Activated T-helper 2 cell treated with anti-CD3 and anti-CD28 coated beads, Interferon-gamma antibody, Interleukin-2, Interleukin-4, amounts not matched to agents 10 μg/mL and 5 μg/mL and 100 μg/mL, durations not matched to agents 14 hours and 24 hours and 36 hours (primary cell): ENCODE measurements around the gene C16orf92. TPM values are rescaled to one million over a fixed set of nuclear protein-coding genes. Genes with fewer than 3 reads are reported as not detected.
A peak's percentile ranks its signal among the peaks of the same experiment; 100 is the strongest.

Experiments
- DNase-seq: peaks from one replicate; pipeline ENCODE4 v3.0.0; 2021; ENCODE audit warnings: low spot score
- H3K27ac Mint-ChIP-seq: one replicate; pipeline ENCODE4 v1.8.0; 2021; ENCODE audit warnings: mixed read lengths
- H3K27me3 Mint-ChIP-seq: one replicate; pipeline ENCODE4 v1.8.0; 2021; ENCODE audit warnings: low read depth, mixed read lengths
- H3K36me3 Mint-ChIP-seq: one replicate; pipeline ENCODE4 v1.8.0; 2021; ENCODE audit warnings: low read depth, mixed read lengths
- H3K4me1 Mint-ChIP-seq: one replicate; pipeline ENCODE4 v1.8.0; 2021; ENCODE audit warnings: low read depth, mixed read lengths
- H3K4me3 Mint-ChIP-seq: one replicate; pipeline ENCODE4 v1.8.0; 2021; ENCODE audit warnings: low read depth, mild to moderate bottlenecking, moderate library complexity, mixed read lengths
- H3K9me3 Mint-ChIP-seq: one replicate; pipeline ENCODE4 v1.8.0; 2021; ENCODE audit warnings: mixed read lengths
- intact Hi-C: fragments of 100-400 bp; cut with micrococcal nuclease; formaldehyde crosslinking; loops from one replicate; pipeline ENCODE4 v1.15.1; 2023
- total RNA-seq: library from RNA; stranded (reverse); gene quantifications from 2 replicates; pipeline ENCODE4 v1.2.3, GENCODE V29; 2022

Gene C16orf92
- total RNA-seq, 1 donor from 2014 or later = not detected

DNA sequence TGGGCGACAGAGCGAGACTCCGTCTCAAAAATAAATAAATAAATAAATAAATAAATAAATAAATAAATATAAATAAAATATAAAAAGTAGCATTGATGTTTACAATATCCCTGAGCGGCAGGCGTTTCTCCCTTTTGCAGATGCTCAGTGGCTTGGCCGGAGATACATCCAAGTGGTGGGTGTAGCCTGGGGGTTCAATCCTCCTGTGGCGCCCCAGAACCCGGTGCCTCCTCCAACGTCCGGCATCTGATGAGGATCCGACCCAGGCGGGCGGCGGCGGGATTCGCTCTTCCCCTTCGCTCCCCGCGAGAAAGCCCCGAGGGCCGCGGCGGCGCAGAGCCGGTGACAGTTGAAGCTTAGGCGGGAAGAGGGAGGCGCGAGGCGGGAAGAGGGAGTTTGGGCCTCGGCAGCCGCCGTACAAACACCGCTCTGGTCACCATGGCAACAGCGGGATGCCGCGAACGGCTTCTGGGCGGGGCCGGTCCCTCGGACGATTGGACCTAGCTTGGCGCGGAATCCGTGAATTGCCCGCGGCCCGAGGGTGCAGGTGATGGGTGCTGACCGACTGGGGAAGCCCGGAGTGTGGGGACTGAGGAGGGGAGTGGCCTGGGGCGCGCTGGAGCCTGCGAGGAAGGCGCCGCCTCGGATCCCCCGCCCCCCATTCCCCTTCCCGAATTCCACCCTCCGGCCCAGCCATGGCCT is 29.8 kb downstream of the C16orf92 start:
- Mint-ChIP-seq H3K36me3 (no peaks in the 10 kb centered on the region), H3K27ac (peak overlapping the region; percentile 76), H3K27me3 (no peaks in the 10 kb centered on the region), H3K4me1 (peaks cover 25% of the 10 kb centered on the region), H3K9me3 (no peaks in the 10 kb centered on the region), H3K4me3 (peak overlapping the region; percentile 84)
- peak; percentile 91 for DNase-seq
- intact Hi-C loops = loop anchor here (1.0 kb wide), 1 partner anchor 12 kb away; the partner anchor contains the start of gene ALDOA

DNA sequence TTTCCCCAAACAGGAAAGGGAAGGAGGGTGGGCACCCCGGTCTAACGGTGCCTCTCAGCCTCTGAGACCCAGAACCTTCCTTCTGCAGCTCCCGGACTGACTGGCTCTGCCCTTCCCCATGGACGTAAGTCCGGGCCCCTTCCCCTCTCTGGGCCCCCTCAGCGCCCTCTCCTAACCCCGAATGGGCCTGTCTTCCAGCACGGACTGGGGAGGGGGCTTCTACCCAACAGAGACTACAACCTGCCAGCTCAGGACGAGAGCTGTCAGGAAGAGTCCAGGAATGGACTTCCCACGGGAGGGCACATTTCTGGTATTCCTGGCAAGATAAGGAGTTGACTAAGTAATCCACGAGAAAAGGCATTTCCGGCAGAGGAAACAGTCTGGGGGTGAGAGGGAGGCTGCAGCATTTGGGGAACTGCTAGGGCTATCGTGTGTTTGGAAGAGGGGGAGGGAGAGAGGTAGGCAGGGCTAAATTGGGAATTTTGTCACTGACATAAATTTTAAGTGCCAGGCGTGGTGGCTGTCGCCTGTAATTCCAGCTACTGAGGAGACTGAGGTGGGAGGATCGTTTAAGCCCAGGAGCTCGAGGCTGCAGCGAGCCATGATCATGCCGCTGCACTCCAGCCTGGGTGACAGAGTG is 30.5 kb downstream of the C16orf92 start:
- H3K27ac Mint-ChIP-seq = no peak overlapping the region

DNA sequence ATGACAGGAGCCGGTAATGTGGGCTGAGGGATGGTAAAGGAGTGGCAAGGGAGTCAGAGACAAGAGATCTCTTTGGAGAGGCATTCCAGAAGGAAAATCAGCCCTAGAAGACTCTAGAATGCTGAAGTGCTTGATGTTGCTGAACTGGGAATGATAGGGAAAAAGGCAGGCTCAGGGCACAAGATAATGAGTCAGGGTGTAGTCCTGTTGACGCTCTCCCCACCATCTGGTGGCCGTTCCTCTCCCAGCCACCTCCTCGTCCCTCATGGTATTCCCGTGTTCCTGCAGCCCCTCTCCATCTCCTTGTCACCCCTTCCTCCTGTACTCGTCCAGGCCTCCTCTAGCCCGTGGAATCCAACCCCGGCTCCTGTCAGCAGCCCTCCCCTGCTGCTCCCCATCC is 31.5 kb downstream of the C16orf92 start:
- H3K36me3 Mint-ChIP-seq = no peaks in the 10 kb centered on the region
- no peak for DNase-seq
- no peak overlapping the region for H3K27ac Mint-ChIP-seq
- no peaks in the 10 kb centered on the region for H3K27me3 Mint-ChIP-seq
- H3K4me3 Mint-ChIP-seq = peak overlapping the region; percentile 64
- no peaks in the 10 kb centered on the region for H3K9me3 Mint-ChIP-seq
- intact Hi-C loops = no loop called here
- peaks cover 25% of the 10 kb centered on the region for H3K4me1 Mint-ChIP-seq

More for the DNA sequence above, 30.5 kb downstream of the C16orf92 start:
- no peaks in the 10 kb centered on the region for H3K36me3 Mint-ChIP-seq
- intact Hi-C loops = loop anchor here (1.0 kb wide), 1 partner anchor 12 kb away; the partner anchor contains the start of gene ALDOA
- DNase-seq = no peak
- no peaks in the 10 kb centered on the region for H3K9me3 Mint-ChIP-seq
- H3K27me3 Mint-ChIP-seq = no peaks in the 10 kb centered on the region
- peaks cover 25% of the 10 kb centered on the region for H3K4me1 Mint-ChIP-seq
- peak overlapping the region; percentile 75 for H3K4me3 Mint-ChIP-seq

DNA sequence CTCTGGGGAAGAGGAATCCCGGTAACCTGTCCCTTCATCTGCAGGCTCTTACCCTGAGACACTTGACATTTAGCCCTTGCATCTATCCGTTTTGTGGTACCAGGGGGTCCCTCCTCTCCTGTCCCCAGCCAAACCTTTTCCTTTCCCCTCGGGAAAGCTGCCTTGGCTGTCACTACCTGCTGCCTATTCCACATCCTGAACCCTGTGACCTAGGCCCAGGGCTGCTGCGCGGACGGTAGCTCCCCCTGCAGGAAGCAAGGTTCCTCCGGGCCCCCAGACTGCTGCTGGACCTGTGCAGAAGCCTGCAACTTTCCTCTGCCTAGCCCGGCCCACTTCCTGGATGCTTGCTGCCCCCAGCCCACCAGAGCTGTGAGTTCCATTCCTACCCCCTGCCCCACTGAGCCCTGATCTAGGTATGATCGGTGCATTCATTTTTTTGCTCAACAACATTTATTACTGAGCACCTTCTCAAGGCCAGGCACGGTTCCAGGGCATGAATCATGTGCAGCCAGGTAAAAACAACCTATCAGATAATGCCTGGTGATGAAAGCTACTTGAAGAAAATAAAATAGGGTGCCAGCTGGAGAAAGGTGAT is 32.1 kb downstream of the C16orf92 start:
- intact Hi-C loops = no loop called here
- Mint-ChIP-seq H3K4me1 (peaks cover 25% of the 10 kb centered on the region), H3K27ac (no peak overlapping the region)

DNA sequence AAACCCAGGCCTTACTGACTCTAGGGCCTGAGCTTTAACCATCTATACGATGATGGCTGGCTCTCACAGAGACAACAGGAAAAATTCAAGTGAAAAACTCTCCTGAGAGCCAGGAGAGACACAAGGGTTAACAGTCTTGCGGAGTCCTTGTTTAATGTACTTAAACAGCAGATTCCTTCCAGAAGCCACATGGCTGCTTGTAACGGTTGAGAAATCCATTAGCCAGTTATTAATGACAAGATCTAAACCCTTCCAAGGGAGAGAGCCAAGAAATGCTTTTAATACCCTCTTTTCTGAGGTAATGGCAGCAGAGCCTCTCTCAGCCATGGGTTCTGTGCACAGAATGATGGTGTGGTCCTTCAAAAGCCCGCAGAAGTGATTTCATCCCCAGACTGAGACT is 37.3 kb downstream of the C16orf92 start:
- peaks cover 7% of the 10 kb centered on the region for H3K4me1 Mint-ChIP-seq
- no peaks in the 10 kb centered on the region for H3K27me3 Mint-ChIP-seq
- H3K4me3 Mint-ChIP-seq = no peak overlapping the region
- intact Hi-C loops = loop anchor here (10.0 kb wide), 1 partner anchor 294 kb away; the partner anchor contains the start of gene CD2BP2
- no peak for DNase-seq
- no peak overlapping the region for H3K27ac Mint-ChIP-seq
- no peaks in the 10 kb centered on the region for H3K9me3 Mint-ChIP-seq
- peaks cover 12% of the 10 kb centered on the region for H3K36me3 Mint-ChIP-seq

More for the DNA sequence above, 32.1 kb downstream of the C16orf92 start:
- H3K9me3 Mint-ChIP-seq = no peaks in the 10 kb centered on the region
- no peaks in the 10 kb centered on the region for H3K27me3 Mint-ChIP-seq
- DNase-seq = peak; percentile 45
- peak overlapping the region; percentile 64 for H3K4me3 Mint-ChIP-seq
- H3K36me3 Mint-ChIP-seq = no peaks in the 10 kb centered on the region

DNA sequence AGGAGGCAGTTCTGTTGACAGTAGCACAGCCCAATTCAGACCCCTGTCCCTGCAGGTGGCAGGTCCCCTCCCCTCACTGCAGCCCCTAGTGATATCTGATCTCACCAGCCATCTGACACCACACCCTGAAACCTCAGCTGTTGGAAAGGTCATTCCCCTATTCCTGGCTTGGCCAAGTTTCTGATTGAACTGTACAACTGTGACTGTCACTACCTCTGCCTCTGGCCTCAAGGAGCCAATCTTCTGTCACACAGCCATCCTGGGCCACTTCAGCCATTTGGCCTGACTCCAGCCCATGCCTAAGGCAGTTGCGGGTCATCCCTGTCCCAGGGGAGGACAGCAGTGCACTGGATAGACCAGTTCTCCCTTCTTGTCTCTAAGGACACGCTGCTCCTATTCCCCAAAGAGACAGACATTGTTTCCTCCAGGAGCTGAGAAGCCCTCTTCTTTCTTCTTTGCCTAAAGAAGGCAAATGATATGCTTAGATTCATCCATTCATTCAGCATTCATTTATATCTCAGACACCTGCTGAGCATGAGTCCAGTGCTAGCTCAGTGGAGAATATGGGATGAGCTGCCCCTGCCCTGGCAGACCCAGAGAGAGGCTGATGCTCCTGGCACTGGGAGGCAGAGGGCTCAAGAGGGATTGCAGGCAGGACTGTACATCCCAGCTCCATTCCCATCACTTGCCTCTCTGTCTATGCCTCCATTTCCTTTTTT is 38.0 kb downstream of the C16orf92 start:
- peaks cover 19% of the 10 kb centered on the region for H3K36me3 Mint-ChIP-seq
- peaks cover 5% of the 10 kb centered on the region for H3K4me1 Mint-ChIP-seq
- H3K27me3 Mint-ChIP-seq = no peaks in the 10 kb centered on the region
- no peaks in the 10 kb centered on the region for H3K9me3 Mint-ChIP-seq
- DNase-seq = no peak
- no peak overlapping the region for H3K27ac Mint-ChIP-seq
- H3K4me3 Mint-ChIP-seq = no peak overlapping the region
- intact Hi-C loops = loop anchor here (10.0 kb wide), 1 partner anchor 294 kb away; the partner anchor contains the start of gene CD2BP2

DNA sequence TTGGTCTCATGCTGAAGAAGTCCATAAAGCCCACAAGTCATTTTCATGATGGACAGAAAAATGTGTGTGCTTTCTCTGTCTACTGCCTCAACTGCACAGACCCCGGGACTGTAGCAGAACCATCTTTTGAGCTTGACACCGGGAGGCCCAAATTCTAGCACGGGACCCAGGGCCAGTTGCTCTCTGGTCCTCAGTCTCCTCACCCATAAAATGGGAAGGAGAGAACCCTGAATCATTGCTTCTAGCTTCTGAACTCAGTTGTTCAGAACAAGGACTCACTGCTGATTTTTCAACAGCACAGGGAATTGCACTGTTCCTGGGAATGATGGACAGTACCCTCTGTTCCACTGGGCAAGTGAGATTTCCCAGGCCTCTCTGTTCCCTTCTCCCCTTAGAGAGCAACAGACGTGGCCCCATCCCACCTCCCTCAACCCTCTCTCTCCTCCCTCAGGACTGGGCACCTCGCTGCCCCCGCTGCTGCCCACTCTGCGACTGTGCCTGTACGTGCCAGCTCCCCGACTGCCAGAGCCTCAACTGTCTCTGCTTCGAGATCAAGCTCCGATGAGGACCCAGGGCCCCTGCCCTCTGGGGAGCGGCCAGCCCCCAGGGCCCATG is 40.4 kb downstream of the C16orf92 start:
- Mint-ChIP-seq H3K27me3 (no peaks in the 10 kb centered on the region), H3K36me3 (peaks cover 40% of the 10 kb centered on the region), H3K27ac (peak overlapping the region; percentile 99), H3K4me1 (peaks cover 19% of the 10 kb centered on the region), H3K9me3 (no peaks in the 10 kb centered on the region), H3K4me3 (peak overlapping the region; percentile 100)
- no peak for DNase-seq
- intact Hi-C loops = loop anchor here (10.0 kb wide), 1 partner anchor 291 kb away; the partner anchor contains the start of gene CD2BP2

DNA sequence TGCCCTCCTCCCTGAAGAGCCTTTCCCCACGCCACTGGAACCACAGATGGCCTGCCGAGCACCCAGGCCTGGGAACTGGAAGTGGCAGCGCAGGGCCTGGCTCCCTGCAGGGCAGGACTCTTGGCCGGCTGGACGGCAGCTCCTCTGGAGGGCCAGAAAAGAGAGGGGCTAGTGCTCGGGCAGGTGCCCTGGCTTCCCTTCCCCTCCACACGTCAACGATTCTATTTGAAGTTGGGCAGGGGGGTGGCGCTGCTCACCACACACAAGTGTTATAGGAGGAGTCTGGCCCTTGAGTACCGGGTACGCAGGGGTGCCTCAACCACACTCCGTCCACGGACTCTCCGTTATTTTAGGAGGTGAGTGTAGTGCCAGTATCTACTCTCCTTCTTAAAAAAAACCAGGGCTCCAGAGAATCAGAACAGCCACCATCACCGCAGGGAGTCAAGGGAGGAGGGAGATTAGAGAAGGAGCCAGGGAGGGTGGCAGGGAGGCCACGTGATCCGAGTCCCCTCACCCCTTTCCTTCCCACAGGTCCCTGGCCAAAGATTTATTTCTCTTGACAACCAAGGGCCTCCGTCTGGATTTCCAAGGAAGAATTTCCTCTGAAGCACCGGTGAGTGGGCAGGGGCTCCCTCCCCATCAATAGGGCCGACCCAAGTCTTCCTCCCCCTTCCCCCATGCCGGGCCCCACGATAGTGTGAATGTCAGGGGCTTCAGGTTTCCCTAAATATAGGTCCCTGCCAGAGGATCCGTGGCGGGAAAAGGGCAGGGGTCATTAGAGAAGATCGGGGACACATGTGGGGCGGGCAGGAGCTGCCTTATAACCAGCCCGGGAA is 41.1 kb downstream of the C16orf92 start:
- peak; percentile 66 for DNase-seq
- Mint-ChIP-seq H3K27me3 (no peaks in the 10 kb centered on the region), H3K4me3 (peak overlapping the region; percentile 100), H3K36me3 (peaks cover 47% of the 10 kb centered on the region), H3K27ac (peak overlapping the region; percentile 99), H3K9me3 (no peaks in the 10 kb centered on the region), H3K4me1 (peaks cover 22% of the 10 kb centered on the region)
- intact Hi-C loops = loop anchor here (10.0 kb wide), 1 partner anchor 291 kb away; the partner anchor contains the start of gene CD2BP2

DNA sequence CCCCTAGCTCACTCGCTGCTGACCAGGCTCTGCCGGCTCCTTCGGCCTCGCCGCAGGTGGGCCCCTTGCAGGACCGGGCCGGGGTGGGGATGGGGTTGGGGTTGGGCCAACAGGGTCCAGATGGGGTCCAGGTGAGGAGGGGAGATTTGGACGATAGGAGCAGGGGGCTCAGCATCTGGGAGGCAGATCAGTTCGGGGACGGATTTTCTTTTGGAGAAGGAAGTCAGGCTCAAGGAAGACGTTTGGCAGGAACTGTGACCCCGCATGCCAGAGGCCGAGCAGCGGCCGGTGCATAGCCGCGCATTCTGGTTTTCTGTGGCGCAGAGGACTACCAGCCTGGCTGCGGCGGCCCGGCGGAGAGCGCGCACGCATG is 41.7 kb downstream of the C16orf92 start:
- intact Hi-C loops = loop anchor here (1.0 to 10.0 kb wide), 3 partner anchors 11 to 290 kb away; partner anchors contain the start of gene CD2BP2
- DNase-seq = no peak
- peak overlapping the region; percentile 100 for H3K4me3 Mint-ChIP-seq
- H3K27me3 Mint-ChIP-seq = no peaks in the 10 kb centered on the region
- H3K9me3 Mint-ChIP-seq = no peaks in the 10 kb centered on the region
- peaks cover 26% of the 10 kb centered on the region for H3K4me1 Mint-ChIP-seq
- peaks cover 54% of the 10 kb centered on the region for H3K36me3 Mint-ChIP-seq
- H3K27ac Mint-ChIP-seq = peak overlapping the region; percentile 99

DNA sequence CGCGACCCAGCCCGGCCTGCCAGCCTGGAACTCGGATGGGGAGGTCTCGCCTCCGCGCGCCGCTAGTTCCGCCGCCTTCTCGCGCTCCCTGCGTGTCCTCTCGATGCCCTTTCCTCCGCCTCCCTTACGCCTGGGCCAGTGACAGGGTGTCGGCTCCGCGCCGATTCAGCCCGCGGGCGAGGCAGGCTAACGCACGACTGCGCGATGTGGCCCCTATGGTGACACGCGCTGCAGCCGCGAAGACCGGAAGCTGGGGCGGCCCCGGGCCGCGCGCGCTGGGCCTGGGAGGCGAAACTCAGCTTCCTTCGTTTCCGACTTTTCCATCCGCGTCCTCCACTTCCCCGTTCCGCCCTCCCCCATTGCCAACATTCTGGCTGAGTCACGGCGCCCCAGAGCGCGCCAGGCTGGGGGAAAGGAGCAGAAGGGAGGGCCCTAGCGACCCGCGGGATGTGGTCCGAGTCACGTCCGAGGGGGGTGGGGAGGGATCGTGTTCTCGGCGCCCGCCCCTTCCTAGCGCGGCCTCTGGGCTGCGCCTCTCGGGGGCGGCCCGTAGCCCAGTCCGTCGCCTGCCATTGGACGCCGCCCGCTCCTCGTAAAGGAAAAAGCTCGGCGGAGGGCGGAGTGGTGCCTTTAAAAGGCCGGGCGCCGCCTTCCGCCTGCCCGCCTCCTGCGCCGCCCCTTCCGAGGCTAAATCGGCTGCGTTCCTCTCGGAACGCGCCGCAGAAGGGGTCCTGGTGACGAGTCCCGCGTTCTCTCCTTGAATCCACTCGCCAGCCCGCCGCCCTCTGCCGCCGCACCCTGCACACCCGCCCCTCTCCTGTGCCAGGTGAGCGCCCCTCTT is 42.3 kb downstream of the C16orf92 start, which contains the start of gene ALDOA:
TSS of gene ALDOA (plus strand) at position 659 of the 841 bp plus-strand sequence. CDS start 1,138 bp downstream, outside the sequence.
- Mint-ChIP-seq H3K36me3 (peaks cover 60% of the 10 kb centered on the region), H3K27me3 (no peaks in the 10 kb centered on the region), H3K27ac (peak within 1 kb of the TSS; percentile 99), H3K9me3 (no peaks in the 10 kb centered on the region), H3K4me1 (peaks cover 30% of the 10 kb centered on the region), H3K4me3 (peak within 1 kb of the TSS; percentile 100)
- intact Hi-C loops = loop anchor here (1.0 to 10.0 kb wide), 3 partner anchors 12 to 289 kb away; partner anchors contain the start of gene CD2BP2
- peak; percentile 95 for DNase-seq
